GM19023 (cell line): Measurements from ENCODE around the gene KRTAP19-5.
"Not testable (repeated sequence)": the region's sequence is repeated elsewhere in the genome, so short reads cannot be mapped to it uniquely, and the experiment has no call there.

Source experiments
- ATAC-seq: cut with Tn5 transposase; IDR thresholded peaks from one replicate; pipeline ENCODE4 v1.9.1; 2021; ENCODE audit warnings: mild to moderate bottlenecking, moderate library complexity; ENCODE audit not compliant: unreplicated experiment

Gene KRTAP19-5

DNA sequence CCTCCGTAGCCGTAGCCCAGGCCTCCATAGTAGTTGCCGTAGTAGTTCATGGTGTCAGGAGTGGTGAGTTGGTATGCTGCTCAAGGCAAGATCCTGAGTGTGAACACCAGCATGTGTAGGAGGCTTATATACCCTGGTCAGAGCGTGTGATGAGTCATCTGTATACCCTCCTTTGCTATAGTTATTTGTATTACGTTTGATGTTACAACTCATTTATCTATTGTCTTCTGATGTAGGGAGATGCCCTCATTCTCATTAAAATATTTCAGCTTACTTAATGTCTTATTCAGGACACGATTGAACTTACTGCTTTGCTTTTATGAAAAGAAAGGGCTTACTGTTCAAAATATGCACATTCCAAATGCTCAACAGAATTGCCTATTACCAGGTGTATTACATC lies at the start of gene KRTAP19-5:
Gene KRTAP19-5, minus strand, starts transcription at position 101 of the 400 bp plus-strand sequence. Its CDS starts 51 bp downstream, at position 50.
- ATAC-seq: no peak

DNA sequence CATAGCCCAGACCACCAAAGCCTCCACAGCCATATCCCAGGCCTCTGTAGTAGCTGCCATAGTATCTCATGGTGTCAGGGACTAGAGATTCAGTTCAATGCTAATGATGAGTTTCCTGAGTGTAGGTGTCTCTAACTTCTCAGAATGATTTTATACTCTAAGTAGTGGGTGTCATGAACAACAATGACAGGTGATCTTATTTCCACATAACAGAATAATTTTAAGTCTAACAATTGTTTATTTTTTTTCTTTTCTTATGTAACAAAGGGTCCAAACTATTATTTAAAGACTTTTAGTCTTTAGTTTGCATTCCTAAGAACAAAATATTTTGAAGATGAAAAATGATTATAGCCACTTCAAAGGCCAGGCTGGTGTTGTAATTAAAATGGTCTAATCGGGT lies 39.8 kb upstream of the KRTAP19-5 start, which contains the start of gene KRTAP19-6:
Gene KRTAP19-6, minus strand, starts transcription at position 101 of the 400 bp plus-strand sequence. Its CDS starts 31 bp downstream, at position 70.
- ATAC-seq: no peak

DNA sequence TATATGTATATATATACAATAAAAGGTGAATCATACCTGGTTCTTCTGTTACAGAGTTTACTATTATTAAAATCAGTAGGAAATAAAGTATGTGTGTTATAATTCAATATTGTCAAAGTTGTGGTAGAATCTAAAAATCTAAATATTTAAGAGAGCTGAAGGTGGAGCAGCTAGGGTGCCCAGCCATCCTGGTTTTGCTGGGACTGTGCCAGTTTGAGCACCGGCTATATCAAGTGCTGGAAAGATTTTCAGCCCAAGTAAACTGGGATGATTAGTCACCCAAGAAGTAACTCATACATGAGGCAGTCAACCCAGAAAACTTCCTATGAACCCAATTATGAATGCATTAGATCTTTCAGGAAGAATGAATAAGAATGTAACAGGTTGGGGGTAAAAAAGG lies 16.9 kb upstream of the KRTAP19-5 start:
- no peak for ATAC-seq

DNA sequence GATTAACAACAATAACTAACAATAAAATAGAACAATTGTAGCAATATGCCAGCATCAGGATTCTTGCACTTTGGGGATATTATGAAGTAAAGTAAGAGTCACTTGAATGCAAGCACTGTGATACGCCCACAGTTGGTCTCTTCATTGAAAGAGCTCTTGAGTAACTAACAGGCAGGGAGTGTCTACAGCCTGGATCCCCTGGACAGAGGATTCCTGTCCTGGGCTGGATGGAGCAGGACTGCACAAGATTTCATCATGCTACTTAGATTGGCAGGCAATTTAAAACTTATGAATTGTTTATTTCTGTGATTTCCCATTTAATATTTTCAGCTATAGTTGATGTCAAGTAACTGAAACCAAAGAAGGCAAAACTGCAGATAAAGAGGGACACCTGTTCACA lies 13.7 kb upstream of the KRTAP19-5 start:
- no peak for ATAC-seq

GRCh38 chr21:30505621-30506205 lies 3.8 kb upstream of the KRTAP19-5 start:
- ATAC-seq: not testable (repeated sequence)

GRCh38 chr21:30497065-30497464 lies 4.9 kb downstream of the KRTAP19-5 start, which contains the start of gene KRTAP19-4:
Gene KRTAP19-4, minus strand, starts transcription at chr21:30497165. Its CDS starts 55 bp downstream, at chr21:30497110.
- no peak for ATAC-seq

GRCh38 chr21:30491963-30492428 lies 9.9 kb downstream of the KRTAP19-5 start, which contains the start of gene KRTAP19-3:
Gene KRTAP19-3, minus strand, starts transcription at chr21:30492013. Its CDS starts 56 bp downstream, at chr21:30491957.
- ATAC-seq: no peak

- ATAC-seq: no peak
Measured at GRCh38 chr21:30487336-30487735, 14.6 kb downstream of the KRTAP19-5 start, which contains the start of gene KRTAP19-2. Gene KRTAP19-2, minus strand, starts transcription at chr21:30487436. Its CDS starts 88 bp downstream, at chr21:30487348.

- no peak for ATAC-seq
Measured at GRCh38 chr21:30486180-30486579, 15.8 kb downstream of the KRTAP19-5 start.

- ATAC-seq: no peak
Measured at GRCh38 chr21:30482130-30482529, 19.8 kb downstream of the KRTAP19-5 start.

GRCh38 chr21:30480145-30480544 lies 21.8 kb downstream of the KRTAP19-5 start, which contains the start of gene KRTAP19-1:
Gene KRTAP19-1, minus strand, starts transcription at chr21:30480367. Its CDS starts 50 bp downstream, at chr21:30480317.
- ATAC-seq: no peak

GRCh38 chr21:30479259-30479658 lies 22.7 kb downstream of the KRTAP19-5 start:
- ATAC-seq: no peak

GRCh38 chr21:30478004-30478403 lies 23.9 kb downstream of the KRTAP19-5 start:
- ATAC-seq: no peak

DNA sequence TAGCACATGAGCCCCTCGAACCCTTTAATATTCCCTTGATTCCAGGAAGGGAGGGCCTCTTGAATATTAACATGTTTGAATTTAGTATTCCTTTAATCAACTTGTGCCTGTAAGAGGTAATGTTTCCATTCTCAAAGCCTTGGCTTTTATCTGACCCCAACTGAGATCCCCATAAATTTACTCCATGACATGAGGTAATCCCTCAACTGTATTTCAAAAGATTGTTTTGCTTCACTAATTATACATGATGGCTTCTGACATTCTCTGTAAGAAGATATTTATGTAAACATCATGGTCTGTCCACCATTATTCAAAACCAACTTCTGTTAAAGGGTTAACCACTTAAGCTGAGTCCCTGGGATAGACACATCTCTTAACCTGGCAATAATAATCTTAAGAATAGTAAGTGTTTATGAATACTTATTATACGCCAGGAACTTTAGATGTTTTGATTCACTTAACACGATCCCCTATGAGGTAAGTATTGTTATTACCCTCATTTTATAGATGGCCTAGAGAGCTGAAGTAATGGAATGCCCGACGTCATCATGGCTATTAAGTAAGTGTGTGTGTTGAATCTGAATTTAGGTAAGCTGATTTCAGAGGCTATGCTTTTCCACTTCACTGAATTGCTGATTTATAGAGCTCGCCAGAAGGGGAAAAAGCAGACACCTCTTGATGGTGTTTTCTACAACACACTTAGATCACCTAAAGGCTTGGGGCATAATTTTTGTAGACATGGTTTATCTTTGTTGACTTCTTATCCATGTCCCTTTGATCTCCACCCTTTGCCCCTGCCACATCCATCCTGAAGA lies 32.8 kb downstream of the KRTAP19-5 start:
- ATAC-seq: no peak

- ATAC-seq: no peak
Measured at GRCh38 chr21:30463713-30464112, 38.2 kb downstream of the KRTAP19-5 start.
